MM.1S (cell line): ENCODE measurements around the gene CYTH3.

ENCODE experiments used
- DNase-seq: peaks from one replicate; pipeline ENCODE4 v3.0.0-alpha.2; 2015
- H2AFZ ChIP-seq: fragments of 300-600 bp; sonication (generic); 2 replicates; pipeline ENCODE4 v1.6.0; 2016; ENCODE audit warnings: antibody characterized with exemption, low read length
- H3F3A ChIP-seq: fragments of 300-600 bp; sonication (generic); 2 replicates; pipeline ENCODE4 v1.6.1; 2016; ENCODE audit warnings: mild to moderate bottlenecking, antibody characterized with exemption, low read length, moderate library complexity, mixed read lengths; ENCODE audit not compliant: insufficient read depth
- H3K27ac ChIP-seq: fragments of 300-600 bp; sonication (generic); 2 replicates; pipeline ENCODE4 v1.5.1; 2016; ENCODE audit warnings: mild to moderate bottlenecking, low read length
- H3K27me3 ChIP-seq: fragments of 300-600 bp; sonication (generic); replicated peaks from 2 replicates; pipeline ENCODE4 v1.6.0; 2016; ENCODE audit warnings: low read length; ENCODE audit not compliant: insufficient read depth
- H3K36me3 ChIP-seq: fragments of 300-600 bp; sonication (generic); replicated peaks from 2 replicates; pipeline ENCODE4 v1.6.1; 2016; ENCODE audit warnings: mild to moderate bottlenecking, low read length, mixed read lengths; ENCODE audit not compliant: insufficient read depth
- H3K4me1 ChIP-seq: fragments of 300-600 bp; sonication (generic); 2 replicates; pipeline ENCODE4 v1.6.1; 2016; ENCODE audit warnings: low read length, mixed read lengths
- H3K4me2 ChIP-seq: fragments of 300-600 bp; sonication (generic); 2 replicates; pipeline ENCODE4 v1.6.0; 2016; ENCODE audit warnings: low read depth, low read length
- H3K4me3 ChIP-seq: fragments of 300-600 bp; sonication (generic); 2 replicates; pipeline ENCODE4 v1.5.1; 2016; ENCODE audit warnings: low read length, mixed read lengths
- H3K79me2 ChIP-seq: fragments of 300-600 bp; sonication (generic); 2 replicates; pipeline ENCODE4 v1.6.1; 2016; ENCODE audit warnings: mixed run types, low read length, mixed read lengths
- H3K9ac ChIP-seq: fragments of 300-600 bp; sonication (generic); 2 replicates; pipeline ENCODE4 v1.6.1; 2016; ENCODE audit warnings: low read length, mixed read lengths
- H3K9me2 ChIP-seq: fragments of 300-600 bp; sonication (generic); replicated peaks from 2 replicates; pipeline ENCODE4 v1.6.1; 2016; ENCODE audit warnings: mild to moderate bottlenecking, low read length, mixed read lengths; ENCODE audit not compliant: insufficient read depth
- H3K9me3 ChIP-seq: fragments of 300-600 bp; sonication (generic); replicated peaks from 2 replicates; pipeline ENCODE4 v1.6.1; 2016; ENCODE audit warnings: mild to moderate bottlenecking, low read length, mixed read lengths; ENCODE audit not compliant: insufficient read depth
- H4K20me1 ChIP-seq: fragments of 300-600 bp; sonication (generic); 2 replicates; pipeline ENCODE4 v1.6.1; 2016; ENCODE audit warnings: mild to moderate bottlenecking, low read length, moderate library complexity, mixed read lengths; ENCODE audit not compliant: insufficient read depth
- CTCF ChIP-seq: fragments of 300-600 bp; sonication (generic); IDR thresholded peaks from 2 replicates; pipeline ENCODE4 v1.5.1; 2016; ENCODE audit warnings: antibody characterized with exemption, low read length, mixed read lengths
- EZH2 ChIP-seq: fragments of 300-600 bp; sonication (generic); optimal IDR thresholded peaks from 2 replicates; pipeline ENCODE3; 2017; ENCODE audit warnings: low read depth, mild to moderate bottlenecking, antibody characterized with exemption, low read length, mixed read lengths
- EZH2phosphoT487 ChIP-seq: fragments of 300-600 bp; sonication (generic); IDR thresholded peaks from 2 replicates; pipeline ENCODE4 v1.6.1; 2018; ENCODE audit warnings: antibody characterized with exemption, low read length

The CYTH3 gene

GRCh38 chr7:6205971-6206660, 66.3 kb downstream of the CYTH3 start:
- no peak overlapping the region for H3K9ac ChIP-seq
- no peaks in the 10 kb centered on the region for H3K9me2 ChIP-seq
- no peaks in the 10 kb centered on the region for H3K4me1 ChIP-seq
- no peak overlapping the region for H2AFZ ChIP-seq
- H3F3A ChIP-seq = no peaks in the 10 kb centered on the region
- H3K4me2 ChIP-seq = no peak overlapping the region
- TF ChIP-seq EZH2phosphoT487 (no peak), CTCF (no peak), EZH2 (no peak)
- peaks cover 47% of the 10 kb centered on the region for H3K79me2 ChIP-seq
- DNase-seq = no peak
- H3K9me3 ChIP-seq = no peaks in the 10 kb centered on the region
- H3K27me3 ChIP-seq = no peaks in the 10 kb centered on the region
- H4K20me1 ChIP-seq = no peaks in the 10 kb centered on the region
- no peaks in the 10 kb centered on the region for H3K36me3 ChIP-seq
- H3K27ac ChIP-seq = no peak overlapping the region
- no peak overlapping the region for H3K4me3 ChIP-seq

- Histone ChIP-seq H3K9me3 (no peaks in the 10 kb centered on the region), H3K9ac (no peak overlapping the region), H3F3A (no peaks in the 10 kb centered on the region), H3K4me3 (no peak overlapping the region), H3K36me3 (no peaks in the 10 kb centered on the region), H3K27me3 (no peaks in the 10 kb centered on the region), H3K4me1 (no peaks in the 10 kb centered on the region), H3K79me2 (peaks cover 39% of the 10 kb centered on the region), H3K9me2 (no peaks in the 10 kb centered on the region), H3K4me2 (no peak overlapping the region), H3K27ac (no peak overlapping the region), H4K20me1 (no peaks in the 10 kb centered on the region), H2AFZ (no peak overlapping the region)
- TF ChIP-seq CTCF (no peak), EZH2 (no peak), EZH2phosphoT487 (no peak)
- DNase-seq = no peak
Observed at GRCh38 chr7:6203381-6203780, 69.0 kb downstream of the CYTH3 start.

GRCh38 chr7:6202117-6202516, 70.3 kb downstream of the CYTH3 start:
- Histone ChIP-seq H4K20me1 (no peaks in the 10 kb centered on the region), H3K27me3 (no peaks in the 10 kb centered on the region), H3K79me2 (peaks cover 39% of the 10 kb centered on the region), H3F3A (no peaks in the 10 kb centered on the region), H3K9me2 (no peaks in the 10 kb centered on the region), H3K4me1 (no peaks in the 10 kb centered on the region), H3K36me3 (no peaks in the 10 kb centered on the region), H3K4me3 (no peak overlapping the region), H2AFZ (no peak overlapping the region), H3K4me2 (no peak overlapping the region), H3K9ac (no peak overlapping the region), H3K27ac (no peak overlapping the region), H3K9me3 (no peaks in the 10 kb centered on the region)
- DNase-seq = no peak
- TF ChIP-seq EZH2phosphoT487 (no peak), EZH2 (no peak), CTCF (no peak)
